CD4-positive, alpha-beta T cell treated with Interferon gamma for 1 hour (primary cell): ENCODE results near the gene PIP4K2C.
"Not testable (repeated sequence)": the region's sequence is repeated elsewhere in the genome, so short reads cannot be mapped to it uniquely, and the experiment has no call there.

Source experiments
- DNase-seq: peaks from one replicate; pipeline ENCODE4 v3.0.0-alpha.2; 2020

Gene PIP4K2C

DNA sequence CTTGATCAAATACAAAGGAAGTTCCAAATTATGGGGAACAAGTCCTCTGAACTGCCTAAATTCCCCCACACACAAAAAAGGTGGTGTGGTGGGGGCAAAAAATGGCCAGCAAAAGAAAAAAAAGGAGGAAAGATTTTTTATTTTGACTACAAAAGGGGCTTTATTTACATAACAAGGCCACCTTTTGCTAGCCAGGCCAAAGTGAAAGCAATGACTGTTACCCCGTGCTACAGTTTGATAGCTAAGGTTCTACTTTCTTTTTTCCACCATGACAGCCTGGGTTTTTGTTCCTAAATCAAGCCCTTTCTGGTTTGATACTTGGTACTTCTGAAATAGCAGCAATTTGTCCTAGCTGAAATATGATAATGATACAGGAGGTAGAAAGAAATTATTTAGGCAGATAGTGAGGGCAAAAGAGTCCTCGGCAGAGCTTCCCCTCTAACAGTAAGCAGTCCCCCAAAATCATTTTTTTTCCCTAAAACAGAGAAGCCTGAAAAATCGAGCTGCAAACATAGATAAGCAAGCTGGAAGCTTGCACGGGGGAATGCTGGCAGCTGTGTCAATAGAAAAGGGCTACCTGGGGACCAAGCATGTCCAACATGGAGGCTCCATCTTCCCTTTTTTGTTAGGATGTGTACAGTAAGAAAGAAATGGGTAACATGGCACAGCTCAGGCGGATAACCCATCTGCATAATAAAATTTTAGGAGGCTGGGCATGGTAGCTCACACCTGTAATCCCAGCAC is 50.9 kb downstream of the PIP4K2C start:
- no peak for DNase-seq

DNA sequence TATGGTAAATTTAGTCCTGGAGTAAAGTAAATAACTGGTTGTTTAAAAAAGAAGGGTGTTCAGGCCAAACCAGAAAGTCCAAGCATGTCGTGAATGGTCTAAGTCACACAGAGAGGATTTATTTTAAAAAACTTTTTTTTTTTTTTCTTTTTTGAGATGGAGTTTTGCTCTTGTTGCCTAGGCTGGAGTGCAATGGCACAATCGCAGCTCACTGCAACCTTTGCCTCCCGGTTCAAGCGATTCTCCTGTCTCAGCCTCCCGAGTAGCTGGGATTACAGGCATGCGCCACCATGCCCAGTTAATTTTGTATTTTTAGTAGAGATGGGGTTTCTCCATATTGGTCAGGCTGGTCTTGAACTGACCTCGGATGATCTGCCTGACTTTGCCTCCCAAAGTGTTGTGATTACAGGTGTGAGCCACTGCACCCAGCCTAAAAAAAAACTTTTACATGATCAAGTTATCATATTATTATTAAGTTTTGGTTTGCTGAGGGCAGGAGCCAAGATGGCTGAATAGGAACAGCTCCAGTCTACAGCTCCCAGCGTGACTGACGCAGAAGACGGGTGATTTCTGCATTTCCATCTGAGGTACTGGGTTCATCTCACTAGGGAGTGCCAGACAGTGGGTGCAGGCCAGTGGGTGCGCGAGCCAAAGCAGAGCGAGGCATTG is 55.1 kb downstream of the PIP4K2C start:
- DNase-seq = not testable (repeated sequence)

- DNase-seq = not testable (repeated sequence)
Measured at GRCh38 chr12:57646659-57647049, 55.7 kb downstream of the PIP4K2C start.
